Inflammatory macrophage treated with lipopolysaccharide for 1 hour (primary cell): ENCODE measurements around the gene IFFO2.

ENCODE experiments used
- DNase-seq, 2 donors: peaks; one replicate each; pipeline ENCODE4 v3.0.0-alpha.2; 2020 to 2022

IFFO2 gene

GRCh38 chr1:18890706-18891425 is 65.6 kb downstream of the IFFO2 start:
- peak; percentile 35 to 68 for DNase-seq

GRCh38 chr1:18886003-18886335 is 70.5 kb downstream of the IFFO2 start:
- DNase-seq: no peak

GRCh38 chr1:18885311-18886002 is 71.0 kb downstream of the IFFO2 start:
- no peak for DNase-seq

- DNase-seq: no peak
Measured at GRCh38 chr1:18884727-18885126, 71.7 kb downstream of the IFFO2 start.

GRCh38 chr1:18884419-18884717 is 72.1 kb downstream of the IFFO2 start:
- no peak for DNase-seq

GRCh38 chr1:18883636-18884418 is 72.6 kb downstream of the IFFO2 start:
- peak; percentile 44 to 90 for DNase-seq

- no peak for DNase-seq
Measured at GRCh38 chr1:18883079-18883478, 73.4 kb downstream of the IFFO2 start.

- no peak for DNase-seq
Measured at GRCh38 chr1:18882486-18882885, 74.0 kb downstream of the IFFO2 start.

GRCh38 chr1:18881642-18882431 is 74.6 kb downstream of the IFFO2 start:
- no peak for DNase-seq

GRCh38 chr1:18881164-18881563 is 75.3 kb downstream of the IFFO2 start:
- no peak for DNase-seq

GRCh38 chr1:18880585-18880984 is 75.9 kb downstream of the IFFO2 start:
- no peak for DNase-seq

- no peak for DNase-seq
Measured at GRCh38 chr1:18879791-18880309, 76.6 kb downstream of the IFFO2 start.

- no peak for DNase-seq
Measured at GRCh38 chr1:18879215-18879790, 77.2 kb downstream of the IFFO2 start.

- no peak for DNase-seq
Measured at GRCh38 chr1:18878538-18879214, 77.8 kb downstream of the IFFO2 start.

GRCh38 chr1:18877282-18877681 is 79.2 kb downstream of the IFFO2 start:
- DNase-seq: no peak

- no peak for DNase-seq
Measured at GRCh38 chr1:18876210-18876609, 80.3 kb downstream of the IFFO2 start.

GRCh38 chr1:18875796-18876128 is 80.7 kb downstream of the IFFO2 start:
- no peak for DNase-seq

GRCh38 chr1:18875107-18875795 is 81.2 kb downstream of the IFFO2 start:
- peak; percentile 51 to 80 for DNase-seq

GRCh38 chr1:18874600-18874999 is 81.9 kb downstream of the IFFO2 start:
- no peak for DNase-seq

GRCh38 chr1:18874036-18874435 is 82.4 kb downstream of the IFFO2 start:
- no peak for DNase-seq

GRCh38 chr1:18872071-18872611 is 84.3 kb downstream of the IFFO2 start:
- DNase-seq: no peak
